Activated CD8-positive, alpha-beta memory T cell treated with anti-CD3 and anti-CD28 coated beads for 4 hours (primary cell): Measurements from ENCODE around the gene CCDC63.

Experiments
- DNase-seq, 2 donors: peaks; one replicate each; pipeline ENCODE4 v3.0.0-alpha.2; 2020; ENCODE audit warnings: low read depth in 2 of 2

The CCDC63 gene

DNA sequence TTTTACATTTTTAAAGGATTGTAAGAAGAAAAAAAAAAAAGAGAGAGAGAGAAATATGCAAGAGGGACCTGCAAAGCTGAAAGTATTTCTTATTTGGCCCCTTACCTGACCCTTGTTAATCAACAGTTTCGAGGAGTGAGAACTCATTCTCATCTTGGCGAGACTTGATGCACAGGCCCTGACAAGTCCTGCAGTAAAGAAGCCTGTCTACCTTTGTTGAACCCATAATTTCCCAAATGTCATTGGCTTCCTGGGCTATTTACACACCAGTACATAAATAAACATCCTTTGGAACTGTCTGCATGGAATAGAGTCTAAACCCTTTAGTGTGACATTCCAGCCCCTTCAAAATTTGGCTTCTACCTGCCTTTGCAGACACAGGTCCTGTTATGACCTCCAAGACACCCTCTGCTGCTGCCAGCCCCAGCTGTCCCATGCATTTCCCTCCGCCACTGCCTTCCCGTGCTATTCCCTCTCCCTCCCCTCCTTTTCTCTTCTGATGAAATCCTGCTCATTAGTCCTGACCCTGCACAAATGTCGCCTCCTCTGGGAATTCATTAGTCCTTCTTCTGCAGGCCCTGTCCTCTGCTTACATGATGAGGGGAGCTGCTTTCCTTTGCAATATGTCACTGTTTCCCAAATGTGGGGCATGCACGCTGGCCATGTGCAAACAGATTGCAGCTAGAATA is 38.5 kb downstream of the CCDC63 start:
- no peak for DNase-seq

DNA sequence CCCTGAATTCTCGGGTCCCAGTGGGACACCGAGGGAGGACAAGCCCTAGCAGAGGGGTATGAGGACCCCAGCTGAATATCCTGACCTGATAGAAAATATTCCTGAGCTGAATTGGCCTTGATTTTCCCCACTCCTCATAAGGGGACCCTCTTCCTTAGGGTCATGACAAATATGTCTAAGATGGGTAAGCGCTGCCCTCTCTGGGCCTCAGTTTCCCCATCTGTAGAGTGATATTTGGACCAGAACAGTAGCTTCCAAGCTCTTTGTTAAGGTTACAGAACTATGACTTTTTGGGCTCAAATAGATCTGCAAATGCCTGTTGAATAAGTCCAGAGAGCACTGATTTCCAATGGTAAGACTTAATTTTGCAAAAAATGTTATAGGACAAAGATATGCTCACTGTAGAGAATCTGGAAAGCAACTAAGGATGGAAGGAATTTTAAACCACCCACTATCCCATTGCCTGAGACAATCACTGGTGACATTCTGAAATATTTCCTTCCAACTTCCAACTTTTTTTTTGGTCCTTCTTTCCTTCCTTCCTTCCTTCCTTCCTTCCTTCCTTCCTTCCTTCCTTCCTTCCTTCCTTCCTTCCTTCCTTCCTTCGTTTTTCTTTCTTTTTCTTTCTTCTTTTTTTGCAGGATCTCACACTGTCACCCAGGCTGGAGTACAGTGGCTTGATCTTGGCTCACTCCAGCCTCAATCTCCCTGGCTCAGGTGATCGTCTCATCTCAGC is 41.6 kb downstream of the CCDC63 start:
- no peak for DNase-seq

DNA sequence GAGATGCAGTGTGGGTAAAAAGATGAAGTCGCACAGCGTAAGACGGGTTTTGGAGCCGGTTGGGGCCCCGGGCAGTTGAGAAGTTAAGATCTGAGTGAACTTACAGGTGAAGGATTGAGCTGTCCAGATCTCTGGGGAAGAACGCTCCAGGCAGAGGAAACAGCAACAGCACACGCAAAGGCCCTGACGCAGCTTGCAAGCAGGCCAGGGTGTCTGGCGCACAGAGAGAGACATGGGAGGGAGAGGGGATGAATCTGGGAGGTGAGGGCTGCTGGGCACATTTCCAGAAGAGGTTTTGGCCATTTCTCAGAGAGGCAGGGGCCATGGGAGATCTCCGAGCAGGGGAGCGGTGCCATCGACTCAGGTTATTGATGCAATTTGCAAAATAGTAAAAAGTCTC is 42.6 kb downstream of the CCDC63 start:
- no peak for DNase-seq

DNA sequence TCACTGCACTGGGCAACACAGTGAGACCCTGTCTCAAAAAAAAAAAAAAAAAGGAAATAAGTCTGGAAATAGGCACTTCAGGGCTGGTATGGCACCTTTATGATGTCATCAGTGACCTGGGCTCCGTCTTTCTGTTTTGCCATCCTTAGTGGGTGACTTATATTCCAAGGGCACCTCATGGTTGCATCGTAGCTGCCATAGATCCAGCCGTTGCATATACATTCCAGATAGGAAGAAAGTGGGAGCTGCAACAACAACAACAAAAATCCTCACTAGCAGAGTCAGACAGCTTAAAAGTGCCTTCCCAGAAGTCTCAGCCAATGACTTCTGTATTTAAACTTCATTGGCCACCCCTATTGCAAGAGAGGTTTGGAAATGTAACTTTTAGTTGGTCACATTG is 47.2 kb downstream of the CCDC63 start:
- DNase-seq = no peak

DNA sequence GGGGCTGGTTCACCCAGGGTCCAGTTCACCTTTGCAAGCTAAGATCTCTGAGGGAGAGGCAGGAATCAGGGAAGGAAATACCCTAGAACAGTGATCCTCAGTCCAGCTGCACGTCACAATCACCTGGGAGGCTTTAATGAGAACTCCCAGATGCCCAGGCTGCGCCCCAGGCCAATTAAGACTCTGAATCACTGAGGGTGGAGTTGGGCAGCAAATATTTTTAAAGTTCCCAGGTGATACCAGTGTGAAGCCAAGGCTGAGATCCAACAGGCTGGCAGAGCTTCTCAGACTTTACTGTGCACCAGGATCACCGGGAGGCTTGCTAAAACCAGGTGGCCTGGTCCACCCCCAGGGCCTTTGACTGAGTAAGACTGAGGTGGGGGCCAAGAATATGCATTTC is 49.8 kb downstream of the CCDC63 start:
- no peak for DNase-seq

DNA sequence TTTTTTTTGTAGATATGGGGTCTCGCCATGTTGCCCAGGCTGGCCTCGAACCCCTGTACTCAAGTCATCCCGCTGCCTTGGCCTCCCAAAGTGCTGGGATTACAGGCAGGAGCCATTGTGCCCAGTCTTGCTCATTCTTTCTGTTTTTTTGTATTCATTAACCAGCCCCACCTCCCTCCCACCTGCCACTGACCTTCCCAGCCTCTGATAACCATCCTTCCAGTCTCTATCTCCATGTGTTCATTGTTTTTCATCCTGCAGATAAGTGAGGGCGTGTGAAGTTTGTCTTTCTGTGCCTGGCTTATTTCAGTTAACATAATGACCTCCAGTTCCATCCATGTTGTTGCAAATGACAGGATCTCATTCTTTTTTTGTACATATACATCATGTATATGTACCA is 54.6 kb downstream of the CCDC63 start:
- no peak for DNase-seq

DNA sequence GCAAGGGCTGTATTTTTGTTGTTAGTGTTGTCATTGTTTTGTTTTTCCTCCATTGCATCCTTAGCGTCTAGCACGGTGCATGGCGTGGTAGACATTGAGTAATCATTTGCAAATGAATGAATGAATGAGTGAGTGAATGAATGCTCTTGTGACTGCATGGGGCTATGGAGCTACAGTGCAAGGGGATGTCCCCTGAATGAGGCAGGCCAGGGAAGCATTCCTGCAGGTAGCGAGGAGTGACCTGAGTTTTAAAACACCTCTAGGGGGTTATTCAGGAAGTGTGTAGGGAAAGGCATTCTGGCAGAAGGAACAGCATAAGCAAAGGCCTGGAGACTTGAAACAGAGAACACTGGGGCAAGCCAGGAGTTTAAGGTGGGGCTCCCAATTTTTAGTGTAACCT is 56.7 kb downstream of the CCDC63 start:
- no peak for DNase-seq

DNA sequence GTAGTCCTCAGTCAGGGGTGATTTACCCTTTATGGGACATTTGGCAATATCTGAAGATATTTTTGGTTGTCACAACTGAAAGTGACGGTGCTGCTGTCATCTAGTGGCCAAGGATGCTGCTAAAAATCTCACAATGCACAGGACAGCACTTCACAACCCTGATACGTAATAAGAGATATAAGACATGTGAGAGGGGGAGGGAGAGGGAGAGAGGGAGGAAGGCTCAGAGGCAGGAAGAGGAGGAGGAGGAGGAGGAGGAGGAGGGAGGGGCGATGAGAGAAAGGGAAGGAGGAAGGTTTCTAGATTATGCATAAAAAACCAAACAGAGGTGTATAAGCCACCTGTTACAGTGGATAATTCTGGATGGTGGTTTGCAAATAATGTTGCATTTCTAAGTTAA is 59.3 kb downstream of the CCDC63 start:
- no peak for DNase-seq

DNA sequence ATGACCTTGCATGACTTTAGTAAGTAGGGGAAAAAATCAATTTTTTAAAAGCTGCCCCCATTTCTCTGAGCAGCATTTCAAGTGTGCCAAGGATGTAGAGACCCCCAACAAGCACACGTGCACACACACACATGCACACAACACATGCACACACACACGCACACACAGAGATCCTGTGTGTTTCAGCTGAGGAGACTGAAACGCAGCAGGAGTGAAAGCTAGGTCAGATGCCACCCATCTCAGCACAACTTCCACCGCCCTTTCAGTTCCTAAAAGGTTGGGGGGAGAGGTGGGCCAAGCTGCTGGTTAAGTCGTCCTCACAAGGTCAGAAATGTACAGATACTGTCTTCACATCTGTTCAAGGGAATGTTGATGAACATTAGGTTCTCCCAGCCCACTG is 59.7 kb downstream of the CCDC63 start:
- no peak for DNase-seq

DNA sequence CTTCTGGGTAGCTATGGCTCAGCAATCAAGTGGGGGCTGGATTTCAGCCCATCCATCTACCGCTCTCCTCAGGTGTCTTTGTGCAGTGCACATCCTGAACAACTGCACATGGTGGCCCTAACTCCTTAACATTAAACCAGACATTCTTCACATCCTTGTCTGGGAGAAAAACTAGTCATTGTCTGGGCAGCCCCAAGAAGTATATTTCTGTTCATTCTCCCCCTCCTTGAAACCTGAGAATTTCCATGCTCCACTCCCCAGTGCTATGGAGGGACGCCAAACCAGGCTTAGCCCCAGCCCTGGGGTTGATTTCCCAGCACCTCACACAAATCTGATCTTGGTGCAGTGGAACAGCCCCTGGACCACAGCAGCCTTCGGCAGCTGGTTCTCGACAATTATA is 60.2 kb downstream of the CCDC63 start:
- DNase-seq = no peak

DNA sequence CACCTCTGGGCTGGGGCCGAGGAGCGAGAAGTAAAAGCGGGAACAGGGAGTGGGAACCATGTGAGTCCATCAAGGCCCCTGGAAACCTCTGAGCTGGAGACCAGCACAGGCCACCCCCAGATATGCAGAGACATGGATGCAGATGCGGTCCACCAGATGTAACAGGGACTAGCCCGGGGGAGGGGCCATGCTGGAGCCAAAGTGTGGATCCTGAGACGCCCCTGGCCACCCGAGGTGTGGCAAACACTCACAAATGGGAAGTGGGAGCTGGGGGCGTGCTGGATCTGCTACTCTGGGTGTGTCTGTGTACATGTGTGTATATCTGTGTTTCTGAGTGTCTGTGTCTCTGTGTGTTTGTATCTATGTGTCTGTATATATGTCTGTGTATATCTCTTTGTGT is 60.8 kb downstream of the CCDC63 start:
- DNase-seq = no peak

DNA sequence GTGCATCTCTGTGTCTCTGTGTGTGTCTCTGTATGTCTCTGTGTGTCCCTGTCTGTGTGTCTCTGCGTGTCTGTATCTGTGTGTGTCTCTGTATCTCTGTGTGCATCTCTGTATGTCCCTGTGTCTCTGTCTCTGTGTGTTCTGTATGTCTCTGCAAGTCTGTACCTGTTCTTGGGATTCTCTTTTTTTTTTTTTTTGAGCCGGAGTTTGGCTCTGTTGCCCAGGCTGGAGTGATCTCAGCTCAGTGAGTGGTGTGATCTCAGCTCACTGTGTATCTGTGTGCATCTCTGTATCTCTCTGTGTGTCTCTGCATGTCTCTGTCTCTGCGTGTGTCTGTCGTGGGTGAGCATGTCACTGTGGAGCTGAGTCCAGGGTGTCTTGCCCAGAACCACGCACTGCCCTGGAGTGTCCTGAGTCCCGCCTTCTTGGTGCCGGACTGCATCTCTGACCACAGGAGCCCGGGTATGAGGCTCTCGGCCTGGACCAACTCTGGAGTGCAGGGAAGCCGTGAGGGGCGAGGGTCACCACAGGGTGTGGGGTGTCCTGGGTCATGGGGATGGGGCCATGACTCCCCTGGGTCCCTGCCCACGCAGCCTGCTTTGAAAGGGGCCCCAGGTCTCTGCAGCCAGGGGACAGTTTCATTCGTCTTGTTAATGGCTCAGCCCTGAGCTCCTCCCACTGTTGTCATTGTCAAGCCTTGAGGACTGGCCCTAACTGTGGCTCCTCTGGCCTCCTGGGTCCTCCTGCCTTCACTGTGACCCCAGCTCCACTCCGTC is 61.8 kb downstream of the CCDC63 start:
- no peak for DNase-seq

DNA sequence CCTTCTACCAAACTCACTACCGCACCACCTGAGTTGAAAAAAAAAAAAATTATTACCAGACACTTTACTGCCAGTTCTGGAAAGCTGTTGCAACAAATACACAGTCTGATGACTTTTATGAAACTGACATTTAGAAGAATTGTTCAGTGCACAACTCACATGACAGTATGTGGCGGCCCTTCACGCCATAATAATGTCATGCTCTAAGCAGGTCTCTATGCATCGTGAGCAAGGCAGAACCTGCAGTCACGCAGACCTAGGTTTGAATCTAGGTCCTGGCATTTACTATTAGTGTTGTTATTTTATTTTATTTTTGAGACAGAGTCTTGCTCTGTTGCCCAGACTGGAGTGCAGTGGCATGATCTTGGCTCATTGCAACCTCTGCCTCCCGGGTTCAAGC is 65.5 kb downstream of the CCDC63 start:
- no peak for DNase-seq

DNA sequence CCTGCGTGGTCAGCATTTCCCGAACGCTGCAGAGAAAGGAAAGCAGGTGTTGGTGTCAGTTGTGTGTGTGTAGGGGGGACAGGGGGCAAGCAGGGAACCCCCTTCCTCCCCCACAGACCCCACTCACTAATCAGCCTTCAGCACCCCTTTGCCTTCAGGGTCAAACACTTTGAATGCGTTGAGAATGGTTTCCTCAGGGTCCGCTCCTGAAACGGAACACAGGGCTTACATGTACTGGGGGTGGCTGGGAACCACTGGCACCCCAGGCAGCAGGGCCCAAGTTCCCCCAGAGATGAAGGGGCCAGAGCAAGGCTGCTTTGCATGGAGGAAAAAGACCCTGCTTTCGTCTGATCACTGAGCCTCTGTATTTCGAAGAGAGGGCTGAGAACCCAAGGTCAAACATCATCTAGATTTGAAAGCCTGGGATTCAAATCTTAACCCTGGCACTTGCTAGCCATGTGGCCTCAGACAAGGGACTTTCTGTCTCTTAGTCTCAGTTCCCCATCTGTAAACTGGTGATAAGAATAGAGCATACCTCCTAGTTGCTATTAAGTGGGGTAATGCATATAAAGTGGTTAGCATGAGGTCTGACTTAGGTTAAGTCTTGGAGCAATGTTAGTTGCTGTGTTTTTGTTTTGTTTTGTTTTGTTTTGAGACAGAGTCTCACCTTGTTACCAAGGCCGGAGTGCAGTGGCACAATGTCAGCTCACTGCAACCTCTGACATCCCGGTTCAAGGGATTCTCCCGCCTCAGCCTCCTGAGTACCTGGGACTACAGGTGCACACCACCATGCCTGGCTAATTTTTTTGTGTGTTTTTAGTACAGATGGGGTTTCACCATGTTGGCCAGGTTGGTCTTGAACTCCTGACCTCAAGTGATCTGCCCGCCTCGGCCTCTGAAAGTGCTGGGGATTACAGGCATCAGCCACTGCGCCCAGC is 66.6 kb downstream of the CCDC63 start:
- no peak for DNase-seq

DNA sequence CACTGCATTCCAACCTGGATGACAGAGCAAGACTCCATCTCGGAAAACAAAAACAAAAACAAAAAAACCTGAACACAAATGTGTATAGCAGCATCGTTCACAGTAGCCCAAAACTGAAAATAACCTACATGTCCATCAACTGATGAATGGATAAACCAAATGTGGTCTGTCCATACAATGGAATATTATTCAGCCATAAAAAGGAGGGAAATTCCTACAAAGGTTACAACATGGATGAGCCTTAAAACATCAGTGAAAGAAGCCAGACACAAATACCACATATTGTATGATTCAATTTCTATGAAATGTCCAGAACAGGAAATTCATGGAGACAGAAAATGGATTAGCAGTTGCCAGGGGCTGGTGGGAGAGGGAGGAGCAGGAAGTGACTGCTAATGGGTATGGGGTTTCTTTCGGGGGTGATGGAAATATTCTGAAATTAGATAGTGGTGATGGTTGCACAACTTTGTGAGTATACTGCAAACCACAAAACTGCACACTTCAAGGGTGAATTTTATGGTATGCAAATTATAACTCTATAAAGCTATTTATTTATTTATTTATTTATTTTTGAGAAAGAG is 69.6 kb downstream of the CCDC63 start:
- no peak for DNase-seq

DNA sequence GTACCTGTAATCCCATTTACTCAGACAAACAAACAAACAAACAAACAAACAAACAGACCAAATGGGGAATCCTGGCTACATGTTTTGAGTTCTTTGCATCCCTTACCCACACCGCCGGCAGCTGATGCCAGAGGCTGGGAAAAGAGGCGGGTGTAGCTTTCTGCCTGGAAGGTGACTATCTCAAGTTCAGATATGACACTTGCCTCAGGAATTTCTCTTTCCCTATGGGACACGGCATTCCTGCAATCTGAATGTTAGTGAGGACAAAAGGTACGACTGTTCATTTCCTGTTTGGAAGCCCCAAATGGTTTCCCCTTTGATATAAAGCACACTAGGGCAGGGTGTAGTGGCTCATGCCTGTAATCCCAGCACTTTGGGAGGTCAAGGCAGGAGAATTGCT is 70.7 kb downstream of the CCDC63 start:
- no peak for DNase-seq

DNA sequence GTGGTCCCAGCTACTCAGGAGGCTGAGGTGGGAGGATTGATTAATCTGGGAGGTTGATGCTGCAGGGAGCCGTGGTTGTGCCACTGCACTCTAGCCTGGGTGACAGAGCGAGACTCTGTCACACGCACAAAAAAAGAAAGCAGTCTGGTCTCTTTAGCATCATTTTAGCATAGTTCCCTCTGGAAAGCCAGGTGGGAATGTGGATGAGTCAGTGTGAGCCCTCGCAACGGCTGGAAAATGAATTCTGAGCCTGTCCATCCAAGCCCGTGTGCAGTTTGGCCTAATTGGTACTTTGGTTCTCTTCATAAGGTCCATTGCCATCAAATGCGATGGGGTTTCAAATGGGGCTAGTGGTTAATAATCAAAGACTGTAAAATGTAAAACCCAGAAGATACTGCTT is 71.2 kb downstream of the CCDC63 start:
- no peak for DNase-seq

DNA sequence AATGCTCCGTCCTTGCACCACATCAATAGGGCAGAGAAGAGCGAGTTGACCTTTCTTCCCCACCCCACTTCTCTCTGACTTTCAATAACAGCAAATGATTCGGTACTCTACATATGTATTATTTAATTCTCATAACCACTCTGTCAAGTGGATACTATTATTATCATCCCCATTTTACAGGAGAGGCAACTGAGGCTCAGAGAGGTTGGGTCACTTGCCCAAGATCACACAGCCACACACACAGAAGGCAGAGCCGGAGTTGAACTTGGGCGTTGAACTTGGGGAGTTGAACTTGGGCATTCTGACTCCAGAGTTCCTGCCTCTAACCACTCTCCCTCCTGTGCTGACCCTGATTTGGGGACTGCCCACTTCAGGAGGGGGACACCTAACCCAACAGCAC is 72.9 kb downstream of the CCDC63 start:
- DNase-seq = no peak

DNA sequence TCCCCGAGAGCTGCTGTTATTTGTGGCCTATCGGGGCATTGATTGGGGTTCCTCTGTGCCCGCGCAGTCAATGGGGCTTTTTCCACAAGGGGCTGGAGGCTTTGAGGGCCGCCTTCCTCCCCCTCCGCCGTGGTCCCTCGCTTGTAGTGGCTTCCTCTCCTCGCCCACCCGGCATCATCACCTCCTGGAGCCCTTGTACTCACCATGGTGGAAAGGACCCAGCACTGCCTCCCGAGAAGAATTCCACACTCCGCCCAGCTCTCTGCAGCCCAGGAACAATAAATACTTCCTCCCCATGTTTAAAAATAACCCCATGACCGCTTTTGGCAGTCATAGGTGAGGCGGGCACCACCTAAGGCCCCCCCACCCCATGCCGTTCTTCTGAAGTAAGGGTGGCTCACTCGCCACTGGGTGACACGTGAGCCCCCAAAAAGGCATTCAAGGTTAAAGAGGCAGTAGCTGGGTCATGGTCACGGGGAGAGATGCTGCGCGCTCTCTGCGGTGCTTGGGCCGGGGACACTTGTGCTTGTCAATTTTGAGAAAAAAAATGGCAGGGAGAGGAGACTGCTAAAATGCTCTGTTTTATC is 73.6 kb downstream of the CCDC63 start, which contains the start of gene MYL2:
TSS of gene MYL2 (minus strand) at position 256 of the 587 bp plus-strand sequence. CDS start at position 206, 50 bp downstream.
- DNase-seq = no peak

DNA sequence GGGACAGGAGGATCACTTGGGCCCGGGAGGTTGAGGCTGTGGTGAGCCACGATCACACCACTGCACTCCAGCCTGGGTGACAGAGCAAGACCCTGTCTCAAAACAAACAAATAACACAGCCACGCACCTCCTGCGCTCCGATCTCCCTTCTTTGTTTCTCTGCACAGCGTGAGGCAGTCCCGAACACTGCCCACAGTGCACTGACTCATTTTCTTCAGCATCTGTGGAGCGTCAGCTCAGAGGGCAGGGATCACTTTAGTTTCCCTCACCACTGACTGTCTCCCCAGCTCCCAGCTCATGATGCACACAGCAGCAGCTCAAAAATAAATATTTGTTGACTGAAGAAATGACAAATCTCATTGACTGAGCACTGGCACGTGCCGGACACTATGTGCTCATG is 74.5 kb downstream of the CCDC63 start:
- DNase-seq = no peak

DNA sequence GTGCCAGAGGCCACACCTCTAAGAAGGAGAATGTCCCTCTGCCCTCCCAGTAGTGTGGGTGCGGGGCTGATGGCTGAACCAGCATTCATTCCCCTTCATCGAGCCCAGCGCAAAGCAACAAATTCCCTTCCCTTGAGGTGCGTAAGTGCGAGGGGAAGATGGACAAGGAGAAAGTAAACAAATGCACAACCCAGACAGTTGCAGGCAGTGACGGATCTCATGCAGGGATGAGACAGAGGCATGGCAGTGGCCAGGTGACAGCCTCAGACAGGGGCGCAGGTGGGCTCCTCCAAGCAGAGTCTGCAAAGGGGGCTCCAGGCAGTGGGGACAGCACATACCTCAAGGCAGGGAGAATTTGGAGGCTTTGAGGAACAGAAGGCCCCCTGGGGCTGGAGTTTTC is 75.9 kb downstream of the CCDC63 start:
- DNase-seq = no peak
